HCT116 (cell line): ENCODE results near the gene GLP2R. TPM values are rescaled to one million over a fixed set of nuclear protein-coding genes. Genes with fewer than 3 reads are reported as not detected.

Source experiments
- ATAC-seq: fragments of 200-7000 bp; cut with Tn5 transposase; 2 replicates; pipeline ENCODE4 v1.9.1; 2020; ENCODE audit warnings: mild to moderate bottlenecking, moderate library complexity
- BruUV-seq: library from RNA; stranded (reverse); fragments of 400-500 nt; replicated peaks from 2 replicates; lab custom pipeline; 2021; lab: Mats Ljungman, UMichigan
- CTCF ChIA-PET: fragments of 300-600 bp; sonication (Branson Sonifier 250); formaldehyde crosslinking; loops from one replicate; lab custom pipeline; 2021; ENCODE audit warnings: antibody characterized with exemption; lab: Charles Lee
- POLR2A ChIA-PET: fragments of 300-600, 350-600 bp; sonication (Branson Sonifier 250); formaldehyde crosslinking; loops from one replicate; lab custom pipeline; 2021; ENCODE audit warnings: antibody characterized with exemption; lab: Charles Lee
- RAD21 ChIA-PET, 2 experiments: fragments of 300-600 bp; sonication (Branson Sonifier 250); formaldehyde crosslinking; loops; one replicate each; lab custom pipeline; 2023; ENCODE audit warnings: low total read pairs in 2 of 2; ENCODE audit not compliant: uncharacterized antibody in 2 of 2, unreplicated experiment in 2 of 2, low non-redundant PET in 1 of 2; lab: Charles Lee
- DNase-seq: peaks from one replicate; pipeline ENCODE4 v3.0.0-alpha.2; 2010; ENCODE audit warnings: low read depth, low spot score
- H2AFZ ChIP-seq: fragments of 200-600 bp; shearing (Covaris generic), sonication (generic); 2 replicates; pipeline ENCODE4 v1.6.1; 2017; ENCODE audit warnings: low read depth, mixed run types, mixed read lengths, antibody characterized with exemption, low read length; ENCODE audit not compliant: poor library complexity, severe bottlenecking
- H3K27ac ChIP-seq: 2 replicates; pipeline ENCODE4 v1.5.1; 2012; ENCODE audit warnings: low read depth, low read length
- H3K27me3 ChIP-seq: fragments of 200-600 bp; sonication (generic); 2 replicates; pipeline ENCODE4 v1.6.1; 2016; ENCODE audit warnings: mixed run types, low read length, mixed read lengths; ENCODE audit not compliant: insufficient read depth
- H3K36me3 ChIP-seq, 2 experiments: fragments of 200-500 bp in 1 of 2; fragments of 200-600 bp in 1 of 2; sonication (Bioruptor generic) in 1 of 2; sonication (generic) in 1 of 2; 2 replicates each; pipeline versions ENCODE4 v1.5.1 to v1.6.1; 2014 to 2016; ENCODE audit warnings: low read length in 2 of 2, inconsistent platforms in 1 of 2, mixed read lengths in 1 of 2, mixed run types in 1 of 2; ENCODE audit not compliant: insufficient read depth in 2 of 2, control insufficient read depth in 1 of 2
- H3K4me1 ChIP-seq, 2 experiments: fragments of 200-600 bp in 1 of 2; sonication (generic) in 1 of 2; 2 replicates each; pipeline versions ENCODE4 v1.5.1 to v1.6.1; 2012 to 2017; ENCODE audit warnings: low read length in 2 of 2, inconsistent platforms in 1 of 2, mild to moderate bottlenecking in 1 of 2, mixed read lengths in 1 of 2, mixed run types in 1 of 2, moderate library complexity in 1 of 2; ENCODE audit not compliant: insufficient read depth in 2 of 2, control insufficient read depth in 1 of 2
- H3K4me2 ChIP-seq: fragments of 200-600 bp; sonication (generic); 2 replicates; pipeline ENCODE4 v1.6.1; 2017; ENCODE audit warnings: mixed run types, low read length, mixed read lengths
- H3K4me3 ChIP-seq, 2 experiments: fragments of 200-600 bp in 1 of 2; sonication (generic) in 1 of 2; replicated peaks in 1 of 2; 2 replicates each; pipeline ENCODE4 v1.5.1; 2011 to 2016; ENCODE audit warnings: low read length in 2 of 2, control low read depth in 1 of 2, low read depth in 1 of 2, mild to moderate bottlenecking in 1 of 2, mixed read lengths in 1 of 2, mixed run types in 1 of 2
- H3K79me2 ChIP-seq: fragments of 200-600 bp; sonication (generic); 2 replicates; pipeline ENCODE4 v1.6.1; 2017; ENCODE audit warnings: mild to moderate bottlenecking, mixed run types, low read length, moderate library complexity, mixed read lengths; ENCODE audit not compliant: insufficient read depth
- H3K9ac ChIP-seq: fragments of 200-600 bp; sonication (generic); 2 replicates; pipeline ENCODE4 v1.6.1; 2016; ENCODE audit warnings: low read length, mixed read lengths
- H3K9me2 ChIP-seq: fragments of 200-600 bp; sonication (generic), shearing (Covaris generic); 2 replicates; pipeline ENCODE4 v1.6.1; 2017; ENCODE audit warnings: mixed run types, mild to moderate bottlenecking, moderate library complexity; ENCODE audit not compliant: insufficient read depth
- H3K9me3 ChIP-seq, 2 experiments: fragments of 200-500 bp in 1 of 2; fragments of 200-600 bp in 1 of 2; sonication (Bioruptor generic) in 1 of 2; sonication (generic) in 1 of 2; 2 replicates each; pipeline ENCODE4 v1.6.1; 2014 to 2017; ENCODE audit warnings: low read length in 2 of 2, mixed read lengths in 2 of 2, inconsistent platforms in 1 of 2, low read depth in 1 of 2, mild to moderate bottlenecking in 1 of 2, mixed run types in 1 of 2, moderate library complexity in 1 of 2; ENCODE audit not compliant: control insufficient read depth in 1 of 2, insufficient read depth in 1 of 2
- H4K20me1 ChIP-seq: fragments of 200-600 bp; sonication (generic), shearing (Covaris generic); 2 replicates; pipeline ENCODE4 v1.6.1; 2017; ENCODE audit warnings: mixed run types, mild to moderate bottlenecking, moderate library complexity; ENCODE audit not compliant: insufficient read depth
- CBX3 ChIP-seq: IDR thresholded peaks from 2 replicates; pipeline ENCODE4 v1.6.1; 2012; ENCODE audit warnings: low read depth
- EGR1 ChIP-seq: IDR thresholded peaks from 2 replicates; pipeline ENCODE4 v1.6.1; 2012; ENCODE audit warnings: low read depth
- ELF1 ChIP-seq: IDR thresholded peaks from 2 replicates; pipeline ENCODE4 v1.6.1; 2012; ENCODE audit warnings: low read depth, borderline replicate concordance
- EZH2phosphoT487 ChIP-seq: fragments of 200-600 bp; IDR thresholded peaks from 2 replicates; pipeline ENCODE4 v1.6.1; 2018; ENCODE audit warnings: antibody characterized with exemption, borderline replicate concordance
- FOSL1 ChIP-seq: IDR thresholded peaks from 2 replicates; pipeline ENCODE4 v1.6.1; 2012; ENCODE audit warnings: low read depth
- JUND ChIP-seq: IDR thresholded peaks from 2 replicates; pipeline ENCODE4 v1.6.1; 2012
- MAX ChIP-seq: IDR thresholded peaks from 2 replicates; pipeline ENCODE4 v1.6.1; 2012
- RAD21 ChIP-seq: IDR thresholded peaks from 2 replicates; pipeline ENCODE4 v1.6.1; 2012; ENCODE audit warnings: low read depth, mild to moderate bottlenecking
- SRF ChIP-seq: IDR thresholded peaks from 2 replicates; pipeline ENCODE4 v1.6.1; 2012; ENCODE audit warnings: low read depth
- TCF7L2 ChIP-seq: IDR thresholded peaks from 2 replicates; pipeline ENCODE4 v1.7.0; 2011; ENCODE audit warnings: borderline replicate concordance, inconsistent platforms; ENCODE audit not compliant: insufficient read depth, insufficient read length; ENCODE audit errors: extremely low read depth
- ZFX ChIP-seq: fragments of 450-650 bp; IDR thresholded peaks from 2 replicates; pipeline ENCODE4 v1.6.1; 2017
- intact Hi-C: fragments of 100-400 bp; cut with micrococcal nuclease; formaldehyde crosslinking; loops from 2 replicates; pipeline ENCODE4 v1.10.0; 2022
- total RNA-seq: library from RNA; stranded (reverse); gene quantifications from one replicate; pipeline ENCODE4 v1.2.1, GENCODE V29; 2021; ENCODE audit not compliant: unreplicated experiment
- TF ChIP-seq, protein P1 (sequence below): IDR thresholded peaks from 2 replicates; pipeline ENCODE4 v1.6.1; 2012
- TF ChIP-seq, protein P2 (sequence below): IDR thresholded peaks from 2 replicates; pipeline ENCODE4 v1.6.1; 2012; ENCODE audit warnings: low read depth
- TF ChIP-seq, protein P3 (sequence below): IDR thresholded peaks from 2 replicates; pipeline ENCODE4 v1.6.1; 2011; ENCODE audit warnings: mild to moderate bottlenecking, low read length, moderate library complexity; ENCODE audit not compliant: insufficient replicate concordance; ENCODE audit errors: extremely low read depth

GLP2R gene
- total RNA-seq, 1 experiment from 2014 or later = not detected

DNA sequence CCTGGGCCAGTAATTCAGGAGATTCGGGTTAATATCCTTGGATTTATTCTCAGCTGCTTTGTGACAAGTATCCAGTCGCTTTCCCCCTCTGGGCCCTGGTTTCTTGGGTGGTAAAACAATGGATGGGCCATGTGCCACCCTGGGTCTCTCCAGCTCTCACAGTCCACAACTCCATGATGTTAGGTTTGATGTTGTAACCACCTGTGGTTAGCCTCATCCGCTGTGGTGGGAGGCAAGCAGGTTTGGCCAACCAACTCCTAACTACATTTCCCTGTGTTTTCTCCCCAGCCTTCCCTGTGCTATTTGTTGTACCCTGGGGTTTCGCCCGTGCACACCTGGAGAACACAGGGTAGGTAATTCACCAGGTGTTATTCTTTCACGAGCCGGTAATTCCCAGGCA is 35.1 kb downstream of the GLP2R start:
- no TSS peak for BruUV-seq
- no peak for ATAC-seq
- RAD21 ChIA-PET = no interaction called here
- no peaks in the 10 kb centered on the region for H3K4me1 ChIP-seq
- H4K20me1 ChIP-seq = no peaks in the 10 kb centered on the region
- H3K79me2 ChIP-seq = no peaks in the 10 kb centered on the region
- no peaks in the 10 kb centered on the region for H3K36me3 ChIP-seq
- no peak overlapping the region for H3K27ac ChIP-seq
- H3K9me2 ChIP-seq = no peaks in the 10 kb centered on the region
- H3K4me2 ChIP-seq = no peak overlapping the region
- TF ChIP-seq JUND = no peak
- TF ChIP-seq EGR1 = no peak
- TF ChIP-seq, protein P1, sequence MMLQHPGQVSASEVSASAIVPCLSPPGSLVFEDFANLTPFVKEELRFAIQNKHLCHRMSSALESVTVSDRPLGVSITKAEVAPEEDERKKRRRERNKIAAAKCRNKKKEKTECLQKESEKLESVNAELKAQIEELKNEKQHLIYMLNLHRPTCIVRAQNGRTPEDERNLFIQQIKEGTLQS = no peak
- TF ChIP-seq FOSL1 = no peak
- no peak for TF ChIP-seq TCF7L2
- TF ChIP-seq, all 23 proteins: peak for 0
- DNase-seq = no peak
- CTCF ChIA-PET = no interaction called here
- intact Hi-C loops = no loop called here
- Histone ChIP-seq H3K4me3 (no peak overlapping the region), H2AFZ (no peak overlapping the region), H3K9ac (no peak overlapping the region), H3K27me3 (no peaks in the 10 kb centered on the region), H3K9me3 (peaks cover 0 to 10% of the 10 kb centered on the region in 2 experiments; a peak in 1 of 4 replicates)
- POLR2A ChIA-PET = no interaction called here

DNA sequence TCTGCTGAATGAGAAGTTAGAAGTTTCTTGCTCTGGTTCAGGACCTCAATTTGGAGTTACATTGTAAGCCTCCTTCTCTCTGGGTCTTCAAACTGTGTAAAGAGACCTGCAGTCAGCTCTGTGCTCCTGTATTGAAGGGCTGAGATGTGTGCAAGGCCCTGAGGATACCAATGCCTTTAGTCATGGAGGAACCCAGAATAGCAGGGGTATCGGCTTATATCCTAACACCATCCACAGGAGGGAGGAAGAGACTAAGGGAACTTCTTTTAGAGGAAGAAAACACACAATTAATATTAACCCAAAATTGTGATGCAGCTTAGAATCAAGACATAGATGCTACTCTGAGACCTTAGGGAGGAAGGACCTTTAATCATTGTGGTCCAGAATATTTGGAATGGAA is 36.5 kb downstream of the GLP2R start:
- ATAC-seq (no peak), DNase-seq (no peak)
- H4K20me1 ChIP-seq = no peaks in the 10 kb centered on the region
- no peak overlapping the region for H3K4me2 ChIP-seq
- ChIA-PET POLR2A (no interaction called here), RAD21 (no interaction called here), CTCF (no interaction called here)
- peaks cover 0 to 10% of the 10 kb centered on the region in 2 experiments; a peak in 1 of 4 replicates for H3K9me3 ChIP-seq
- no peak overlapping the region for H2AFZ ChIP-seq
- no peaks in the 10 kb centered on the region for H3K36me3 ChIP-seq
- H3K27ac ChIP-seq = no peak overlapping the region
- no peaks in the 10 kb centered on the region for H3K79me2 ChIP-seq
- no peaks in the 10 kb centered on the region for H3K9me2 ChIP-seq
- BruUV-seq = no TSS peak
- H3K4me1 ChIP-seq = no peaks in the 10 kb centered on the region
- no peaks in the 10 kb centered on the region for H3K27me3 ChIP-seq
- H3K4me3 ChIP-seq = no peak overlapping the region
- H3K9ac ChIP-seq = no peak overlapping the region
- intact Hi-C loops = no loop called here
- TF ChIP-seq, protein P1 = no peak
- TF ChIP-seq, protein P2, sequence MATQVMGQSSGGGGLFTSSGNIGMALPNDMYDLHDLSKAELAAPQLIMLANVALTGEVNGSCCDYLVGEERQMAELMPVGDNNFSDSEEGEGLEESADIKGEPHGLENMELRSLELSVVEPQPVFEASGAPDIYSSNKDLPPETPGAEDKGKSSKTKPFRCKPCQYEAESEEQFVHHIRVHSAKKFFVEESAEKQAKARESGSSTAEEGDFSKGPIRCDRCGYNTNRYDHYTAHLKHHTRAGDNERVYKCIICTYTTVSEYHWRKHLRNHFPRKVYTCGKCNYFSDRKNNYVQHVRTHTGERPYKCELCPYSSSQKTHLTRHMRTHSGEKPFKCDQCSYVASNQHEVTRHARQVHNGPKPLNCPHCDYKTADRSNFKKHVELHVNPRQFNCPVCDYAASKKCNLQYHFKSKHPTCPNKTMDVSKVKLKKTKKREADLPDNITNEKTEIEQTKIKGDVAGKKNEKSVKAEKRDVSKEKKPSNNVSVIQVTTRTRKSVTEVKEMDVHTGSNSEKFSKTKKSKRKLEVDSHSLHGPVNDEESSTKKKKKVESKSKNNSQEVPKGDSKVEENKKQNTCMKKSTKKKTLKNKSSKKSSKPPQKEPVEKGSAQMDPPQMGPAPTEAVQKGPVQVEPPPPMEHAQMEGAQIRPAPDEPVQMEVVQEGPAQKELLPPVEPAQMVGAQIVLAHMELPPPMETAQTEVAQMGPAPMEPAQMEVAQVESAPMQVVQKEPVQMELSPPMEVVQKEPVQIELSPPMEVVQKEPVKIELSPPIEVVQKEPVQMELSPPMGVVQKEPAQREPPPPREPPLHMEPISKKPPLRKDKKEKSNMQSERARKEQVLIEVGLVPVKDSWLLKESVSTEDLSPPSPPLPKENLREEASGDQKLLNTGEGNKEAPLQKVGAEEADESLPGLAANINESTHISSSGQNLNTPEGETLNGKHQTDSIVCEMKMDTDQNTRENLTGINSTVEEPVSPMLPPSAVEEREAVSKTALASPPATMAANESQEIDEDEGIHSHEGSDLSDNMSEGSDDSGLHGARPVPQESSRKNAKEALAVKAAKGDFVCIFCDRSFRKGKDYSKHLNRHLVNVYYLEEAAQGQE = no peak
- TF ChIP-seq ELF1 = no peak
- TF ChIP-seq ZFX = no peak
- no peak for TF ChIP-seq CBX3
- no peak for TF ChIP-seq RAD21
- TF ChIP-seq, protein P3, sequence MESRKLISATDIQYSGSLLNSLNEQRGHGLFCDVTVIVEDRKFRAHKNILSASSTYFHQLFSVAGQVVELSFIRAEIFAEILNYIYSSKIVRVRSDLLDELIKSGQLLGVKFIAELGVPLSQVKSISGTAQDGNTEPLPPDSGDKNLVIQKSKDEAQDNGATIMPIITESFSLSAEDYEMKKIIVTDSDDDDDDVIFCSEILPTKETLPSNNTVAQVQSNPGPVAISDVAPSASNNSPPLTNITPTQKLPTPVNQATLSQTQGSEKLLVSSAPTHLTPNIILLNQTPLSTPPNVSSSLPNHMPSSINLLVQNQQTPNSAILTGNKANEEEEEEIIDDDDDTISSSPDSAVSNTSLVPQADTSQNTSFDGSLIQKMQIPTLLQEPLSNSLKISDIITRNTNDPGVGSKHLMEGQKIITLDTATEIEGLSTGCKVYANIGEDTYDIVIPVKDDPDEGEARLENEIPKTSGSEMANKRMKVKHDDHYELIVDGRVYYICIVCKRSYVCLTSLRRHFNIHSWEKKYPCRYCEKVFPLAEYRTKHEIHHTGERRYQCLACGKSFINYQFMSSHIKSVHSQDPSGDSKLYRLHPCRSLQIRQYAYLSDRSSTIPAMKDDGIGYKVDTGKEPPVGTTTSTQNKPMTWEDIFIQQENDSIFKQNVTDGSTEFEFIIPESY = no peak
- TF ChIP-seq MAX = no peak
- no peak for TF ChIP-seq SRF
- no peak for TF ChIP-seq EZH2phosphoT487
